GM18511 (cell line): ENCODE data around the gene LPAR1.

Experiments
- ATAC-seq: cut with Tn5 transposase; IDR thresholded peaks from one replicate; pipeline ENCODE4 v1.9.1; 2021; ENCODE audit warnings: mild to moderate bottlenecking, moderate library complexity; ENCODE audit not compliant: unreplicated experiment

The LPAR1 gene

GRCh38 chr9:110967196-110967595, 71.1 kb downstream of the LPAR1 start:
- no peak for ATAC-seq

GRCh38 chr9:110960288-110960687, 78.0 kb downstream of the LPAR1 start:
- no peak for ATAC-seq

GRCh38 chr9:110958847-110959246, 79.4 kb downstream of the LPAR1 start:
- ATAC-seq, result no peak

- peak; percentile 63 for ATAC-seq
These were observed 83.4 kb downstream of the LPAR1 start for GRCh38 chr9:110954822-110955291.

GRCh38 chr9:110952540-110952859, 85.8 kb downstream of the LPAR1 start:
- ATAC-seq, result no peak

- ATAC-seq, result no peak
These were observed 86.3 kb downstream of the LPAR1 start for GRCh38 chr9:110951805-110952539.

GRCh38 chr9:110950041-110950645, 88.1 kb downstream of the LPAR1 start:
- no peak for ATAC-seq

GRCh38 chr9:110949081-110949480, 89.2 kb downstream of the LPAR1 start:
- no peak for ATAC-seq

GRCh38 chr9:110947491-110948044, 90.7 kb downstream of the LPAR1 start:
- ATAC-seq, result no peak

GRCh38 chr9:110942522-110942921, 95.7 kb downstream of the LPAR1 start:
- no peak for ATAC-seq

- ATAC-seq, result no peak
These were observed 97.2 kb downstream of the LPAR1 start for GRCh38 chr9:110940951-110941557.

GRCh38 chr9:110939573-110939972, 98.7 kb downstream of the LPAR1 start:
- no peak for ATAC-seq

GRCh38 chr9:110939047-110939446, 99.2 kb downstream of the LPAR1 start:
- no peak for ATAC-seq

- ATAC-seq, result no peak
These were observed 100.0 kb downstream of the LPAR1 start for GRCh38 chr9:110938242-110938641.

GRCh38 chr9:110936719-110937452, 101.4 kb downstream of the LPAR1 start:
- no peak for ATAC-seq

GRCh38 chr9:110936237-110936636, 102.0 kb downstream of the LPAR1 start:
- ATAC-seq, result no peak

- ATAC-seq, result no peak
These were observed 102.4 kb downstream of the LPAR1 start for GRCh38 chr9:110935829-110936228.

- ATAC-seq, result peak; percentile 83
These were observed 104.8 kb downstream of the LPAR1 start for GRCh38 chr9:110933350-110934001.

- no peak for ATAC-seq
These were observed 105.4 kb downstream of the LPAR1 start for GRCh38 chr9:110932863-110933262.

GRCh38 chr9:110928599-110928998, 109.7 kb downstream of the LPAR1 start:
- no peak for ATAC-seq
